CD4-positive, alpha-beta T cell (primary cell): ENCODE results near the gene DCP2. TPM values are rescaled to one million over a fixed set of nuclear protein-coding genes. Genes with fewer than 3 reads are reported as not detected.

ENCODE experiments used
- ATAC-seq: fragments of 200-7000 bp; cut with Tn5 transposase; one replicate; pipeline ENCODE4 v1.10.0; 2022; ENCODE audit warnings: mild to moderate bottlenecking; ENCODE audit not compliant: poor library complexity
- CTCF ChIA-PET: fragments of 350-600 bp; sonication (Branson Sonifier 250); formaldehyde crosslinking; loops from one replicate; lab custom pipeline; 2021; ENCODE audit warnings: antibody characterized with exemption, inconsistent platforms; lab: Charles Lee
- POLR2A ChIA-PET: fragments of 350-600 bp; sonication (Branson Sonifier 250); formaldehyde crosslinking; loops from one replicate; lab custom pipeline; 2021; ENCODE audit warnings: antibody characterized with exemption, inconsistent platforms; lab: Charles Lee
- DNase-seq, 14 experiments: peaks; one replicate each; pipeline ENCODE4 v3.0.0-alpha.2; 2013 to 2020; ENCODE audit warnings: mixed read lengths in 2 of 14
- H3K27ac ChIP-seq, 2 donors: one replicate each; pipeline versions ENCODE4 v1.5.1 to v1.7.0; 2013; ENCODE audit warnings: low read length in 2 of 2, low read depth in 1 of 2, mild to moderate bottlenecking in 1 of 2
- H3K27me3 ChIP-seq, 2 experiments: 1 replicate in 1 of 2; 2 replicates in 1 of 2; pipeline versions ENCODE4 v1.6.1 to v1.7.0; 2013; ENCODE audit warnings: low read length in 2 of 2, control low read depth in 1 of 2, mild to moderate bottlenecking in 1 of 2, moderate library complexity in 1 of 2; ENCODE audit not compliant: insufficient read depth in 2 of 2, control insufficient read depth in 1 of 2
- H3K36me3 ChIP-seq: one replicate; pipeline ENCODE4 v1.6.1; 2013; ENCODE audit warnings: low read length, control low read depth; ENCODE audit not compliant: insufficient read depth
- H3K4me1 ChIP-seq: one replicate; pipeline ENCODE4 v1.6.1; 2013; ENCODE audit warnings: low read length, control low read depth; ENCODE audit not compliant: insufficient read depth
- H3K4me3 ChIP-seq: one replicate; pipeline ENCODE4 v1.5.1; 2013; ENCODE audit warnings: mild to moderate bottlenecking, low read length, moderate library complexity
- H3K9me3 ChIP-seq, 2 experiments: 1 replicate in 1 of 2; 2 replicates in 1 of 2; pipeline versions ENCODE4 v1.6.1 to v1.7.0; 2013; ENCODE audit warnings: low read length in 2 of 2, mild to moderate bottlenecking in 2 of 2, control low read depth in 1 of 2, moderate library complexity in 1 of 2; ENCODE audit not compliant: control insufficient read depth in 1 of 2, insufficient read depth in 1 of 2
- H3K27ac Mint-ChIP-seq: one replicate; pipeline ENCODE4 v1.8.0; 2020; ENCODE audit warnings: mixed read lengths
- H3K27me3 Mint-ChIP-seq: one replicate; pipeline ENCODE4 v1.8.0; 2021; ENCODE audit warnings: mixed read lengths
- H3K36me3 Mint-ChIP-seq: one replicate; pipeline ENCODE4 v1.8.0; 2021; ENCODE audit warnings: low read depth, mixed read lengths
- H3K4me1 Mint-ChIP-seq: one replicate; pipeline ENCODE4 v1.8.0; 2021; ENCODE audit warnings: low read depth, mixed read lengths
- H3K4me3 Mint-ChIP-seq: one replicate; pipeline ENCODE4 v1.8.0; 2020; ENCODE audit warnings: mild to moderate bottlenecking, mixed read lengths
- H3K9me3 Mint-ChIP-seq: one replicate; pipeline ENCODE4 v1.8.0; 2020; ENCODE audit warnings: mixed read lengths
- intact Hi-C, 2 experiments: fragments of 100-400 bp; cut with DNase I in 1 of 2; cut with micrococcal nuclease in 1 of 2; formaldehyde crosslinking; loops; one replicate each; pipeline versions ENCODE4 v1.15.1 to v1.9.0; 2023 to 2025; cut with DNase I, micrococcal nuclease
- total RNA-seq, 174 experiments: library from RNA in 2 of 174; stranded (reverse) in 2 of 174; gene quantifications; one replicate each; pipeline ENCODE4 v1.2.3 and lab custom pipeline; 2021 to 2026
- TF ChIP-seq, protein P1 (sequence below): fragments of 200-600 bp; IDR thresholded peaks from one replicate; pipeline ENCODE4 v1.8.0; 2022; ENCODE audit warnings: antibody characterized with exemption, mild to moderate bottlenecking

The DCP2 gene
- total RNA-seq, 2 experiments from 2014 or later = 86.3 to 87.1 TPM

DNA sequence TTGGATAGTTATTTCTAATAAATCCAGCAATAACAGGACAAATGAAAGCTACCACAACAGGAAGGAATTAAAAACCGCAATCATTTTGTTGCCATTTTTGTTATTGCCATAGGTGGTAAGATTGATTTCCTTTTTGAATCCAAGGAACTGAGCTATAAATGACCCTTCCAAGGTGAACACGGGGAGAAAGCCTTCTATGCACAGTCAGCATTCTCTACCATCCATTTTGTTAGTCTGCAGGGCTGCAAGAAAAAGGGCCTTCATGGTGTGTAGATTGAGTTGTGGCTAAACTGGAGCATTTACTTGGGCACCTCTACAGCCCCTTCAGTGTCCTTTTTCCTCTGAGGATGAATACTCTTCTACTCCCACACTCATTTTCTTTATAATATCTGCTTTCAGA, 35.9 kb upstream of the DCP2 start:
- Histone ChIP-seq H3K27me3 (no peaks in the 10 kb centered on the region), H3K4me3 (no peak overlapping the region), H3K36me3 (no peaks in the 10 kb centered on the region), H3K4me1 (no peaks in the 10 kb centered on the region), H3K27ac (no peak overlapping the region), H3K9me3 (no peaks in the 10 kb centered on the region)
- DNase-seq (no peak), ATAC-seq (no peak)
- ChIA-PET CTCF (no interaction called here), POLR2A (interaction anchor here (0.6 kb wide), 1 partner anchor 779 kb away, joined by 3 read pairs; no protein-coding TSS in a partner anchor)
- TF ChIP-seq, protein P1, sequence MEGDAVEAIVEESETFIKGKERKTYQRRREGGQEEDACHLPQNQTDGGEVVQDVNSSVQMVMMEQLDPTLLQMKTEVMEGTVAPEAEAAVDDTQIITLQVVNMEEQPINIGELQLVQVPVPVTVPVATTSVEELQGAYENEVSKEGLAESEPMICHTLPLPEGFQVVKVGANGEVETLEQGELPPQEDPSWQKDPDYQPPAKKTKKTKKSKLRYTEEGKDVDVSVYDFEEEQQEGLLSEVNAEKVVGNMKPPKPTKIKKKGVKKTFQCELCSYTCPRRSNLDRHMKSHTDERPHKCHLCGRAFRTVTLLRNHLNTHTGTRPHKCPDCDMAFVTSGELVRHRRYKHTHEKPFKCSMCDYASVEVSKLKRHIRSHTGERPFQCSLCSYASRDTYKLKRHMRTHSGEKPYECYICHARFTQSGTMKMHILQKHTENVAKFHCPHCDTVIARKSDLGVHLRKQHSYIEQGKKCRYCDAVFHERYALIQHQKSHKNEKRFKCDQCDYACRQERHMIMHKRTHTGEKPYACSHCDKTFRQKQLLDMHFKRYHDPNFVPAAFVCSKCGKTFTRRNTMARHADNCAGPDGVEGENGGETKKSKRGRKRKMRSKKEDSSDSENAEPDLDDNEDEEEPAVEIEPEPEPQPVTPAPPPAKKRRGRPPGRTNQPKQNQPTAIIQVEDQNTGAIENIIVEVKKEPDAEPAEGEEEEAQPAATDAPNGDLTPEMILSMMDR = no peak
- H3K36me3 Mint-ChIP-seq = no peaks in the 10 kb centered on the region
- no peak overlapping the region for H3K27ac Mint-ChIP-seq
- intact Hi-C loops = no loop called here
- no peak overlapping the region for H3K4me3 Mint-ChIP-seq
- peaks cover 4% of the 10 kb centered on the region for H3K4me1 Mint-ChIP-seq
- no peaks in the 10 kb centered on the region for H3K27me3 Mint-ChIP-seq
- H3K9me3 Mint-ChIP-seq = no peaks in the 10 kb centered on the region

DNA sequence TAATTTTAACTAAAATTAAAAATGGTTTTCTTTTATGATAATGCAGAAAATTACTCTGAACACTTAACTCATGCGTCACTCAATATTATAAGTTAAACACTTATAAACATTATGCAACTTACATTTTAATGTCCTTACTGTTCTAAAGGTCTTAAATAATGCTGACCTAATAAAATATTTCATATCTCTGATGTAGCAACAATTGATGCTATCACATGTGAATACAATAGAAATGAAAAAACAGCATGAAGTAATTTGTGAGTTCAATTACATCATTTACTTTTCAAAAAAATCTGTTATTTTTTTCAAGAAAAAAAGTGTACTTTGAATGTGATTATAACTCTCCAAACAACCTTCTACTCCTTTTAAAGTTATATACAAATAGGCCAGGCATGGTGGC, 28.1 kb upstream of the DCP2 start:
- Histone ChIP-seq H3K27ac (no peak overlapping the region), H3K9me3 (no peaks in the 10 kb centered on the region), H3K27me3 (no peaks in the 10 kb centered on the region), H3K4me3 (no peak overlapping the region), H3K4me1 (no peaks in the 10 kb centered on the region), H3K36me3 (no peaks in the 10 kb centered on the region)
- no peak overlapping the region for H3K4me3 Mint-ChIP-seq
- peaks cover 14% of the 10 kb centered on the region for H3K4me1 Mint-ChIP-seq
- H3K9me3 Mint-ChIP-seq = no peaks in the 10 kb centered on the region
- ATAC-seq (no peak), DNase-seq (no peak)
- H3K27ac Mint-ChIP-seq = no peak overlapping the region
- ChIA-PET CTCF (no interaction called here), POLR2A (interaction anchor here (2.1 kb wide), 1 partner anchor 28 kb away, joined by 4 read pairs; the partner anchor contains the start of gene DCP2)
- H3K36me3 Mint-ChIP-seq = no peaks in the 10 kb centered on the region
- TF ChIP-seq, protein P1 = no peak
- H3K27me3 Mint-ChIP-seq = no peaks in the 10 kb centered on the region
- intact Hi-C loops = no loop called here

DNA sequence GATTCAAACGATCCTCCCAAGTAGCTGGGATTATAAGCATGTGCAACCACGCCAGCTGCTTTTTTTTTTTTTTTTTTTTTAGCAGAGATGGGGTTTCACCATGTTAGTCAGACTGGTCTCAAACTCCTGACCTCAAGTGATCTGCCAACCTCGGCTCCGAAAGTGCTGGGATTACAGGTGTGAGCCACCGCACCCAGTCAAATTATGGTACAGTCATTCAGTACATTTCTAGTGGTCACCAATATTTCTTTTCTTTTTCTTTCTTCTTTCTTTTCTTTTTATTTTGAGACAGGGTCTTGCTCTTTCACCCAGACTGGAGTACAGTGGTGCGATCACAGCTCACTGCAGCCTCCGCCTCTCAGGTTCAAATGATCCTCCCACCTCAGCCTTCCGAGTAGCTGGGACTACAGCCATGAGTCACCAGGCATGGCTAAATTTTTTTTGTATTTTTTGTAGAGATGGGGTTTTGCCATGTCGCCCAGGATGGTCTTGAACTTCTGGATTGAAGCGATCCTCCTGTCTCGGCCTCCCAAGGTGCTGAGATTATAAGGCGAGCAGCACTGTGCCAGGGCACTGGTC, 25.4 kb upstream of the DCP2 start:
- Mint-ChIP-seq H3K27ac (no peak overlapping the region), H3K4me3 (no peak overlapping the region), H3K4me1 (peaks cover 5% of the 10 kb centered on the region), H3K9me3 (no peaks in the 10 kb centered on the region), H3K36me3 (no peaks in the 10 kb centered on the region), H3K27me3 (no peaks in the 10 kb centered on the region)
- intact Hi-C loops = no loop called here
- TF ChIP-seq, protein P1 = no peak
- no peaks in the 10 kb centered on the region for H3K27me3 ChIP-seq
- no peaks in the 10 kb centered on the region for H3K9me3 ChIP-seq
- ATAC-seq (no peak), DNase-seq (no peak)
- H3K36me3 ChIP-seq = no peaks in the 10 kb centered on the region
- CTCF ChIA-PET = no interaction called here
- no peak overlapping the region for H3K4me3 ChIP-seq
- no peak overlapping the region for H3K27ac ChIP-seq
- POLR2A ChIA-PET = no interaction called here
- no peaks in the 10 kb centered on the region for H3K4me1 ChIP-seq
